Stimulated activated CD8-positive, alpha-beta memory T cell treated with anti-CD3 and anti-CD28 coated beads, Interleukin-15, amount 100 ng/mL, for 4 hours (primary cell): Measurements from ENCODE around the gene SRMS.
"Not testable (repeated sequence)": the region's sequence is repeated elsewhere in the genome, so short reads cannot be mapped to it uniquely, and the experiment has no call there.

ENCODE experiments used
- DNase-seq, 2 donors: peaks; one replicate each; pipeline ENCODE4 v3.0.0-alpha.2; 2020; ENCODE audit warnings: low read depth in 2 of 2

SRMS gene

DNA sequence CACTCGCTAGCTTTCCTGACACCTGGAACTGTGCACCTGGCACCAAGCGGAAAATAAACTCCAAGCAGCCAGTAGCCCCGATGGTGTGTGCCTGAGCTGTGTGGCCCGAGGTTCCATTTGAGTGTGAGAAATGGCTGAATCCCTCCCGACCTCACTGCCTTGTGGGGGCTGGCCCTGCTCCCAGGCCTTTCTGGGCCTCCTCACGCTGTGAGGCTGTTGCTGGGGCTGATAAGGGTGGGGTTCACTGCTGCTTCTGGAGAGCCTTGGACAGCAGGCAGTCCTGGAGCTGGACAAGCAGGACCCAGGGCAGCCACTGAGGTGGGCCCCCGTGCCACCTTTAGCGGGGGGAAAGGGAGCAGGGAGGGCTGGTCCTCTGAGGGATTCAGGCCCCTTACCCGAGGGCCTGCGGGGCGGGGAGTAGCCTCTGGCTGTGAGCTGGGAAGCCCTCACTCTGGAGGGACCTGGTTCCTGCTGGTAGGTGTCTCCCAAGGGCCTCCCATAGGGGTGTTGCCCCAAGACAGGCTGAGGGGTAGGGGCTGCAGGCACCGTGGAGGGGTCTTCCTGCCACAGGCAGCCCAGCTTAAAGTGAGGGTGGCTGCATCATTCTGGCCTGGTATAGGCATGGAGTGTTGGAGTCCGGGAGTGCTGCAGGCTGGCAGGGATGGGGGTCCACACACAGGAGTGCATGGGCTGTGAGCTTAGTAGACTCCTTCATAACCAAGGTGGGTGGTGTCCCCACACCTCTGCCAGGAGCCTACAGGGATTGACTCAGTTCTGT is 25.3 kb downstream of the SRMS start:
- DNase-seq = no peak

DNA sequence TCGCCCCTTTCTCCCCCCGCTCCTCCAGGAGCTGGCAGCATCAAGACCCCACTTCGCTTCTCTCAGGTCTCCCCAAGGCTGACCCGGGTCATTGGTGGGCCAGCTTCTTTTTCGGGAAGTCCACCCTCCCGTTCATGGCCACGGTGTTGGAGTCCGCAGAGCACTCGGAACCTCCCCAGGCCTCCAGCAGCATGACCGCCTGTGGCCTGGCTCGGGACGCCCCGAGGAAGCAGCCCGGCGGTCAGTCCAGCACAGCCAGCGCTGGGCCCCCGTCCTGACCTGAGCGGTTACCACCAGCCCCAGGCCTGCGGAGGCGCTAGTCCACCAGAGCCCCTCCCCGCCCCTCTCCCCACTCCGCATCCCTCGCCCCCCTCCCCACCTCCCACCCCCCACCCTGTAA is 25.9 kb downstream of the SRMS start:
- no peak for DNase-seq

DNA sequence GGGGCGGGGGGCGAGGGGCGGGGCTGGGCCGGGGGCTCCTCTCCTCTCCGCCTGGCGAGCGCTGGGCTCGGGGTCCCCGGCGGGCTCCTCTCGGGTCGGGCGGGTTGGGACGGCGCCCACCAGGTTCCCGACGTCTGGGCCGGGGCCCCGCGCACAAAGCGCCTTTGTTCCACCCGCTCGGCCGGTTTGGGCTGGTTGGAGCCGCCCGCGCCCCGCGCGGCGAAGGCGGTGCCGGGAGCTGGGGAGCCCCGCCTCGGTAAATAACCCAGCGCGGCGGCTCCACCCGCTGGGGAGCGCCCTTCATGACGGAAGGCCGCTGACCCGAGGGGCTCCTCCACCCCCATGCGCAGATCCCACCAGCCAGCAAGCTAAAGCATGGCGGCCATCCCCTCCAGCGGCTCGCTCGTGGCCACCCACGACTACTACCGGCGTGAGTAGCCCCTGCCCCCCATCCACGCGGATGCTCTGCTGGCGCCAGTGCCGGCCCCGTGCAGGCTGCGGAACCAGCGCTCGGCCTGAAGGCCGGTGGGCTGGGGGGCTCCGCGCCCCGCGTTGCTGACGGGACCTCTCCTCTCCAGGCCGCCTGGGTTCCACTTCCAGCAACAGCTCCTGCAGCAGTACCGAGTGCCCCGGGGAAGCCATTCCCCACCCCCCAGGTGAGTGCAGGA is 26.5 kb downstream of the SRMS start:
- peak; percentile 37 to 43 for DNase-seq

DNA sequence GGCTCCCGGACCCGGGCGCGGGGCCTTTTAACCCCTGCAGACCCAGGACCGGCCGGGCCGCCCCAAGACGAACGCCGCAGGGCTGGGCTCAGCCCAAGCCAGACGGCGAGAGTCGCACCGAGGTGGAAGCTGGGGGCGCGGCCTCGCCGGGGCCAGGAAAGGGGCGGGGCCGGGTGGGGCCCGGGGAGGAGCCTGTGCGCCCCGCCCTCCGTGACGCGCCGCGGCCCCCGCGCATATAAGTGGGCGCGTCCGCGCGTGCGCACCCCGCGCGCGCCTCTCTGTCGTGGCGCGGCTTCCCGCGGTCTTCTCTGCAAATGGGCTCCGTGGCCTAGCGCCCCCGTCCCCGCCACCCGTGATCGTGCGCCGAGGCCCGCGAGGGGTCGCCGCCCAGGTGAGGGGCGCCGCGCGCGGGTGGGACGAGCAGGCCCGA is 27.0 kb downstream of the SRMS start, which contains the start of gene PPDPF:
Gene PPDPF (plus strand): TSS at position 262 of the 430 bp plus-strand sequence. CDS start 544 bp downstream, outside the sequence.
- peak; percentile 59 to 78 for DNase-seq

DNA sequence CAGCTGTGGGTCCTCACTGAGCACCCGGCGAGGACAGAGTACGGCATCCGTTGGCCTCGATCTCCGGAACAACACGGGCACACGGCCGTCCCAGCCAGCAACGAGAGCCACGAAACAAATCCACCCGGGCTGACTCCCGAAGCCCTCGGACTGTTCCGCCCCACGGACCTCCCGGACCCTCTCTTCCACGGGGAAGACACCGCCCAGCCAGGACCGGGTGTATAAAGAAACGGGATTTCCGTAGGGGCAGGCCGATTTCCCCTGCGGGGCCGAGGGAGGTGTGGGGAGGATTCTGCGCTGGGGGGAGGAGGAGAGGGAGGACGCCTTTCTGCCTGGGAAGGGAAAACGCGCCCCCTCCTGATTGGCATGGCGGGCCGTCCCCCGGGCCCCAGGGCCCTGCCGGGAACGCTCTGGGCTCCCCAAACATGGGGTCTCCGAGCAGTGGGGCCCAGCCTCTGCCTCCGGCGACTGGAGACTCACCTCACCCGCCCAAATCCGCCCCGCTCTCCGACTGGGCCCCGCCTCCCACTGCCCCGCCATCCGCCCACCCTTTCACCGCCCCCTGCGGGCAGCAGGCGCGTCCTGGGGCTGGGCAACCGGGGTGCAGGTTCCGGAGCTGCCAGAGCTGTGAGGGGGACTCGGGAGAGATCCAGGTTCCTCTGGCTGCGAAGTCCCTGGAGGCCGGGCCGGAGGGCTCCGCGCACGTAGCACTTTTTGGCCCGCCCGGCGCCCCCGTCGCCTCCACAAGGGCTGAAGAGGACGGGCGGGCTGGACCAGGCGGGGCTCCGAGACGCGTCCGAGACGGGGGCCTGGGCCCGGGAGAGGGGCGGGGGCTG is 27.7 kb downstream of the SRMS start:
- peak; percentile 35 to 50 for DNase-seq

DNA sequence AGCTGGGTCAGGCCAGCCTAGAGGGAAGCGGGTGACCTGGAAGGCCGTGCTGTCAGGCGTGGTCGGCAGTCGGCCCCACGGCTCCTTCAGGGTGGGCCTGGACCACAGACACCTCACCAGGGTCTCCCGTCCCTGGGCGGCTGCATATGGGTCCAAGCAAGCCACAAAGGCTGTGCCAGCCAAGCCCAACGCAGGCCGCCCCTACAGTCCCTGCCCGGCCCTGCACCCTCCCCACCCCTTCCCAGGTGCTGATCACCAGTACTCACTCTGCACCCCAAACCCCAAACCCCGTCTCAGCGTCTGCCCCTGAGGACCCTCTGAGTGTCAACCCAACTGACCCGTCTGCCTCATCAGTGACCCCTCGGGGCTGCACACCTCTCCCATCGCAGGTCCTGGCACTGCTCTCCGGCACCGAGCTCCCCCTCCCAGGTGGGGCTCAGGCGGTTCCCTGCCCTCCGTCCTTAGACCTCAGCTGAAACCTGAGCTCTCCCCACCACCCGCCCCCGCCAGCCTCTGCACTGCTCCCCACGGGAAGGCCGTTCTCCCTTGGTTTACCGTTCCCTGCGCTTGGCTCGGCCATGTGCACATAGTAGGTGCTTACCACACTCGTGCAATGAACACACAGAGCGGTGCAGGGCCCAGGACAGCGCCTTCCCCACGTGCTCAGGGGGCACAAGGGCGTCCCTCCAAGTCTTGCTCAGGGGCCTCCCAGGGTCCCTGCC is 28.4 kb downstream of the SRMS start:
- DNase-seq = no peak

DNA sequence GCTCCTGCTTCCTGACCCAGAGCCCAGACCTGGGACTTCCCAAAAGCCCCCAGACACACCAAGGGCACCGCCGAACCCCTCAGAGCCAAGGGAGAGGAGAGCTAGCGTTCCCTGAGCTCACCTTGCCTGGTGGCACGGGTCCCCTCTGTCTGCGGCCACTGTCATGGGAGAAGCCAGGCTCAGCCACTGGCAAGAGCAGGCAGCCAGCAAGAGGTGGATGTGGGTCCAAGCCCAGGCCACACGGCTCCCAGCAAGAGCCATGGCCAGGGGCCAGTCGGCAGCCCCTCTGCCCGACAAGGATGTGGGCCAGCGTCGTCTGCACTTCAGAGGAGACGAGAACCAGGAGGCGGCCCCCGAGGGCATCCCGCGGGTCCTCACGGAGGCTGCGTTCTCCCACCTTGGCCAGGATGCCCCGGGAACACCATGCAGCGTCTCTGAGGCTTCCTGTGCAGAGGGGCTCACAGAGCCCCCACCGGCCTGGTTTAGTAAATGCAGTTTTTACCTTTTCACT is 29.1 kb downstream of the SRMS start:
- DNase-seq = no peak

DNA sequence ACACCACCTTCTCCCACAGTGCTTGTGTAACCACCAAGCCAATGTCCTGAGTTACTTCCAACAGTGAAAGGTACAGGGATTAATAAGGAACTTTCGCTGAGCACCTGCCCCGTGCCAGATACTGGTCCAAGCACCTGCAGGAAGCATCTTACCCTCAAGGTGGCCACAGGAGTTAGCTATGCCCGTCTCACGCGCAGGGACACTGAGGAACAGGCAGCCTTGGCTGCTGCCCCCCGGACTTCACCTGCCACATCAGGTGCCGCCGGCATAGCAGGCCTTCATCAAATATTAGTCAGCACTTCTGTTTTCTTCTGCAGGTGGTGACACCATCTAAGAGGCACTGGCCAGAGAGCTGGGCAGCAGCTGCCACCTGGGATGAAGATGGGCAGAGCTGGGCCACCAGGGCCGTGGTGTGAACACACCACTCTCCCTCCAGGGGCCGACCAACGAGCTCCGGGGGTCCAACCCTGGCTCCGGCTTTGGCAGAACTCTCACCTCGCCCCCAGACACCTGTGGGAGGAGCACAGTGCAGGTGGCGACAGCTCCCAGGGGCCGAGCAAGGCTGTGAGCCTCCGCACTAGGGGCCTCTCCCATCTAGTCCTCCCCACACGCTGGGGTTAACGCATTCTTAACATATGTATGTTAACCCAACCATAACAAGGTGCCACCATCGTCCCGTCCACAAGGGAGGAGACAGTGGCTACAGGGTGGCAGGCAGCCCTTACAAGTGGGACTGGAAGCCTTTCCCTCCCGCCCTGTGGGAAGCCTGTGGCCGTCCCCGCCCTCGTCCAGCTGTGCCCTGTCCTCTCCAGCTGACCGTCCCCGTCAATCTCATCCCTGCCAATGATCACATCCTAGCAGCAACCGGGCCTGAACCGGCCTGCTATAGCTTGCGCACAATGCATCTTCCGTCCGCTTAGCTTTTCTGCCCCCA is 29.9 kb downstream of the SRMS start:
- no peak for DNase-seq

DNA sequence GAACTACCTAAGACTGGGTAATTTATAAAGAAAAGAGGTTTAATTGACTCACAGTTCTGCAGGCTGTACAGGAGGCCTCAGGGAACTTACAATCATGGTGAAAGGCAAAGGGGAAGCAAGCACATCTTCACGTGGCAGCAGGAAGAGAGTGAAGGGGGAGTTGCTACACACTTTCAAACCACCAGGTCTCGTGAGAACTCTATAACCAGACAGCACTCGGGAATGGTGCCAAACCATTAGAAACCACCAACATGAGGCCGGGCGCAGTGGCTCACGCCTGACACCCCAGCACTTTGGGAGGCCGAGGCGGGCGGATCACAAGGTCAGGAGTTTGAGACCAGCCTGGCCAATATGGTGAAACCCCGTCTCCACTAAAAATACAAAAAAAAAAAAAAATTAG is 33.0 kb downstream of the SRMS start:
- not testable (repeated sequence) for DNase-seq

DNA sequence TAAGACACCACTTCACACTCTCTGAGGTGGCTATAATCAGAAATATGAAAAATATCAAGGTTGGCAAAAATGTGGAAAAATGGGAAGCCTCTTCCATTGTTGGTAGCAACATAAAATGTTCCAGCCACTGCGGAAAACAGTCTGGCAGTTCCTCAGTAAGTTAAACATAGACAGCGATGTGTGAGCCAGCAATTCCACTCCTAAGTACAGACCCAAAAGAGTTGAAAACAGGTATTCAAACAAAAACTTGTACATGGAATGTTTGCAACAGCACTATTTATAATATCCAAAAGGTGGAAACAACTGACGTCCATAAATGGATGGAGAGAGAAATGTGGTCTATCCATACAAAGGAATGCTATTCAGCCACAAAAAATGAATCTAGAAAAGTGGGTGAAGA is 34.3 kb downstream of the SRMS start:
- DNase-seq = no peak

DNA sequence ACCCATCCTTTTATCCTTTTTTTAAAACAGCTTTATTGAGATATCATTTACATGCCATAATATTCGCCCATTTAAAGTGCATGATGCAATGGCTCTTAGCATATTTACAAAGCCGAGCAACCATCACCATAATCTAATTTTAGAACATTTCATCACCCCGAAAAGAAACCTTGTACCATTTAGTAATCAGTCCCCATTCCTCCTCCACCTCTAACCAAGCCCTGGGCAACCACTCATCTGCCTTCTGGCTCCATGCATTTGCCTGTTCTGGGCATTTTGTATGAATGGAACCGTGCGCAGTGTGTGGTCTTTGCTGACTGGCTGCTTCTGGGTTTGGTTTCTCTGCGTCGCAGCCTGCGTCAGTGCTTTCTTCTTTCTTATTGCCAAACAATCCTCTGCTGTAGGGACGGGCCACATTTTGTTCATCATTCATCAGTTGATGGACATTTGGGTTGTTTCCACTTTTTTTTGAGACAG is 38.4 kb downstream of the SRMS start:
- no peak for DNase-seq

DNA sequence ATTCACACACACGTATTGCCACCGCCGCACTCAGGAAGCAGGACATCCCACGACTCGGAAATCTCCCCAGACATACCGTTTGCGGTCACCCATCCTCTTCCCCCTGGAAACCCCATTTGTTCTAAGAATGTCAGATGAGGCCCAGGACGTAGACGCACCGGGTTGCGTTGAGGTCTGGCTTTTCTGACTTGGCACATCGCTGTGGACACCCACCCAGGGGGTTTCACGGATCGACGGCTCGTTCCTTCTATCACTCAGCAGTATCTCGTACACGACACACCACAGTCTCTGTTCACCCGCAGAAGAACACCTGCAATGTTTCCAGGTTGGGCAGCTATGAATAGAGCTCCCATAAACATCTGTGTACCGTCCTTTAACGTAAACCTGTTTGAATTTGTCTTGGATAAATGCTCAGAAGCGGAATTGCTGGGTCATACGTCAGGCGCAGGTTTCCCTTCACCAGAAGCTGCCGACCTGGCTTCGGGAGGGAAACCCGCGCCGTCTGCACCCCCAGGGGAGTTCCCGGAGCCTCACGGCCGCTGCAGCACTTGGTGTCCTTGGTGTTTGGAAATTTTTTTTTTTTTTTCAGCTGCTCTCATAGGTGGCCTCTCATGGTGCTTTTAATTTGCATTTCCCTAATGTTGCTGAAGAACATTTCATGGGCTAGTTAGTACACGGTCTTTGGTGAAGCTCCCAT is 39.3 kb downstream of the SRMS start:
- no peak for DNase-seq

DNA sequence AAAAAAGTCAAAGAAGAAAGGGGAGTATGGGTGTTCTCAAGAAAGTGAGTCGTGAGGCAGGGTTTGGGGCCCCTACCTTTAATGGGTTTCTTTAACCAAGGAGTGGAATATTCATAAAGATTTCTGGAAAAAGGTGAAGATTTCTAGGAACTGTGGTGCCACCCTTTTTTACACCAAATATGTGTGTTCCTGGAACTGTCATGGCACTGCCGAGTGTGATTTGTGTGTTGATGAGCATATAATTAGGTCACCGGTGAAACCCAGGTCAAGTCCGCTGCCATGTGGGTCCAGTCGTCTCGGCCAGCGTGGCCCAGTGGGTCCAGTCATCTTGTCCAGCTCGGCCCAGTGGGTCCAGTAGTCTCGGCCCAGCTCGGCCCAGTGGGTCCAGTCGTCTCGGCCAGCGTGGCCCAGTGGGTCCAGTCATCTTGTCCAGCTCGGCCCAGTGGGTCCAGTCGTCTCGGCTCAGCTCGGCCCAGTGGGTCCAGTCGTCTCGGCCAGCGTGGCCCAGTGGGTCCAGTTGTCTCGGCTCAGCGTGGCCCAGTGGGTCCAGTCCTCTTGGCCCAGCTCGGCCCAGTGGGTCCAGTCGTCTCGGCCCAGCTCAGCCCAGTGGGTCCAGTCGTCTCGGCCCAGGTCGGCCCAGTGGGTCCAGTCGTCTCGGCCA is 40.3 kb downstream of the SRMS start:
- no peak for DNase-seq

DNA sequence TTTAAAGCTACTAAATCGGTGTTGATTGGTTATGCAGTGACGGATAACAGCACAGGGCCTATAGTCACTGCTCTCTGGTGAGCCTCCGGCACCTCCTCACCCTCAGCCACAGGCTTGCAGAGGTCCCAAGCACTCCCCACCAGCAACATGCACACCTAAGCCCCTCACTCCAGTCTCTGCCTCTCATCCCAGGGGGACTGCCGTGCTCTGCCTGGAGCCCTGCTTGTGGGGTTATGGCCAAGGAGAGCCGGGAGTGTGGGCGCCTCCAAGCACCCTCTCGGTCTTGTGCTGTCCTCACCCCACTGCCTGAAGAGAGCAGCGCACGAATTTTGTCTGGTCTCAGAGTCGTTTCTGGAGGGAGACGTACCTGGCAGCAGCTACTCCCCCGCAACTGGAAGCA is 41.8 kb downstream of the SRMS start:
- no peak for DNase-seq

DNA sequence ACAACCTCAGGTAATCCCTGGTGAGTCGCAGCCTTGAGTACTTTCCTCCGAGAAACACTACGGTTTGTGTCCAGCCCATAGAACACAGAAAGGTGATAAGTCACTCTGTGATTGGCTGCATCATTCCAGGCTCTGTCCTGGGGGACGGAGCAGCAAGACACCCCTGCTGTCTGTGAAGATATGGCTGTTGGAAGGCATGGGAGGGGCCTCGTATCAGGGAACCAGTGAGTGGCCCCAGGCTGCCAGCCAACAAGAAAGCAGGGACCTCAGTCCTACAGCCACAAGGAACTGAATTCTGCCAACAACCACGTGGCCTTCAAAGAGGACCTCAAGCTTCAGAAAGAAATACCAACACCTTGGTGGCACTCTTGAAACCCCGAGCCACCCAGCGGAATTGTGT is 42.3 kb downstream of the SRMS start:
- DNase-seq = no peak

DNA sequence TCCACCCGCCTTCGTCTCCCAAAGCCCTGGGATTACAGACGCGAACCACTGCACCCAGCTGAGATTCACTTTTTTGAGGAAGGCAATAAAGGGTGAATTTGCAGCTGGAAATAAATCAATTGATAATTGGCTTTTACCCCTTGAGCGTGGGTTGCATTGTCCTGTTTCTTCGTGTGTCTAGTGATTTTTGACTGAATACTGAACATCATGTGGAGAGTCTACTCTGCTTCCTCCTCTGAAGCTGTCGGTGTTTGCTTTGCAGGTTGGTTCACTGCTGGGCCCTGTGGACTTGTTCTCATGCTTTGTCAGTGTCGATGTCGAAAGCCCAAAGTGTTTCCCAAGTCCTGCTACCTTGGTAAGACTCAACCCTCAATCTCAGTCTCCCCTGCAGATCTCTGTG is 42.9 kb downstream of the SRMS start:
- DNase-seq = no peak

DNA sequence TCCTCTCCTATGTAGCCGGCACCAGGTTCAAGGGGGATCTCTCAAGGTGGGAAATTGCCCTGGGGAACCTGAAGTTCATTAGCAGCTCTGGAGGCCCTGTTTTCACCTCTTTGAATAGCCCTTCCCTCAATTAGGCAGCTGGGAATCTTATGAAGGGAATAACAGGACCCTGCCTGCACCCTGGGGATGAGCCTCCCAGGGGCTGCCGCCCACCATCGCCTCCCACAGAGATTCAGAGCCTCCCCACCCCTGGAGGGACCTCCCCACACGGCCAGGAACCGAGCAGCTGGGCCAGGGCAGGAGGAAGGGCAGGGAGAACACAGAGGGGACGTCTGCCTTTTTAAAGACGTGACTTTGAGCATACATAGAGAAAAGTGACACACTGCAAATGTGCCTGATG is 44.0 kb downstream of the SRMS start:
- no peak for DNase-seq

DNA sequence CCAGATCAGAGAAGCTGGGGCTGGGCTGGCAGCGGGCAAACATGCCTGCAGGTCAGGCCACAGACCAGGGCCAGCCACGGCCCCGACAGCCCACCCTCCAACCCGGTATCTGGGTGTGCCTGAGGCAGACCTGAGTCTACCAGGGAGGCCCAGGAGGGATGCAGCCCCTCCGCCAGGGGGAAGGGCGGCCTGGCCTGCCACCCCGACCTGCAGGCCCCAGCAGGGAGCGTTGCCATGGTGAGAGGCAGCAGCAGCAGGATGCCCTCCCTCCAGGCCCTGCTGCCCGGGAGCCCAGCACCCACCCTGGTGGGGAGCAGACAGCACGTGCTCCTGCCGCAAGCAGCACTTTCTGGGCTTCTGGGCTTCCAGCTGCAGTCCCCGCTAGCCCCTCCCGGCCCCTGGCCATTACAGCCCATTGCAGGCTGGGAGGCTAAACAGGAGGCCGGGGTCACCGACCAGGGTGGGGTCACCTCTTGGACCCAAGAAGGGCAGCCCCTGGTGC is 44.8 kb downstream of the SRMS start:
- DNase-seq = no peak
